Cardiac muscle cell (in vitro differentiated cells and primary cell): ENCODE measurements around the gene CLCN1. TPM values are rescaled to one million over a fixed set of nuclear protein-coding genes. Genes with fewer than 3 reads are reported as not detected.

ENCODE experiments used
- DNase-seq, 2 donors: peaks; one replicate each; pipeline versions ENCODE4 v3.0.0 to v3.0.0-alpha.2; 2010 to 2017; ENCODE audit warnings: low read depth in 1 of 2, low spot score in 1 of 2
- H3K27ac ChIP-seq: fragments of 200-600 bp; sonication (generic); 2 replicates; pipeline ENCODE4 v1.5.1; 2016
- H3K27me3 ChIP-seq: fragments of 200-600 bp; sonication (generic); 2 replicates; pipeline ENCODE4 v1.6.0; 2016; ENCODE audit warnings: control low read depth
- H3K36me3 ChIP-seq: fragments of 200-600 bp; sonication (generic); 2 replicates; pipeline ENCODE4 v1.5.1; 2016; ENCODE audit warnings: control low read depth
- H3K4me1 ChIP-seq: fragments of 200-600 bp; sonication (generic); 2 replicates; pipeline ENCODE4 v1.8.1; 2017; ENCODE audit warnings: low read depth, mild to moderate bottlenecking, mixed run types
- H3K4me3 ChIP-seq: fragments of 200-600 bp; sonication (generic); 2 replicates; pipeline ENCODE4 v1.5.1; 2016; ENCODE audit warnings: mild to moderate bottlenecking
- H3K9me3 ChIP-seq: fragments of 200-600 bp; sonication (generic); 2 replicates; pipeline ENCODE4 v1.5.1; 2017; ENCODE audit warnings: low read depth, mild to moderate bottlenecking, control low read depth
- polyA plus RNA-seq: library from polyadenylated mRNA; unstranded; fragments of >200 nt; fragmentation: Nextera tagmentation; extraction: Ambion mirVana; gene quantifications from 2 replicates; pipeline ENCODE4 v1.2.1, GENCODE V29; 2016
- total RNA-seq: library from RNA; depleted of rRNA; stranded (reverse); fragments of >200 nt; gene quantifications from 2 replicates; pipeline ENCODE4 v1.2.3, GENCODE V29; 2016
- TF ChIP-seq, protein P1 (sequence below): IDR thresholded peaks from 2 replicates; pipeline ENCODE4 v1.5.1; 2012; ENCODE audit warnings: low read depth, mild to moderate bottlenecking, low read length

Gene CLCN1
- total and polyA plus RNA-seq, 2 experiments from 2014 or later = not detected

DNA sequence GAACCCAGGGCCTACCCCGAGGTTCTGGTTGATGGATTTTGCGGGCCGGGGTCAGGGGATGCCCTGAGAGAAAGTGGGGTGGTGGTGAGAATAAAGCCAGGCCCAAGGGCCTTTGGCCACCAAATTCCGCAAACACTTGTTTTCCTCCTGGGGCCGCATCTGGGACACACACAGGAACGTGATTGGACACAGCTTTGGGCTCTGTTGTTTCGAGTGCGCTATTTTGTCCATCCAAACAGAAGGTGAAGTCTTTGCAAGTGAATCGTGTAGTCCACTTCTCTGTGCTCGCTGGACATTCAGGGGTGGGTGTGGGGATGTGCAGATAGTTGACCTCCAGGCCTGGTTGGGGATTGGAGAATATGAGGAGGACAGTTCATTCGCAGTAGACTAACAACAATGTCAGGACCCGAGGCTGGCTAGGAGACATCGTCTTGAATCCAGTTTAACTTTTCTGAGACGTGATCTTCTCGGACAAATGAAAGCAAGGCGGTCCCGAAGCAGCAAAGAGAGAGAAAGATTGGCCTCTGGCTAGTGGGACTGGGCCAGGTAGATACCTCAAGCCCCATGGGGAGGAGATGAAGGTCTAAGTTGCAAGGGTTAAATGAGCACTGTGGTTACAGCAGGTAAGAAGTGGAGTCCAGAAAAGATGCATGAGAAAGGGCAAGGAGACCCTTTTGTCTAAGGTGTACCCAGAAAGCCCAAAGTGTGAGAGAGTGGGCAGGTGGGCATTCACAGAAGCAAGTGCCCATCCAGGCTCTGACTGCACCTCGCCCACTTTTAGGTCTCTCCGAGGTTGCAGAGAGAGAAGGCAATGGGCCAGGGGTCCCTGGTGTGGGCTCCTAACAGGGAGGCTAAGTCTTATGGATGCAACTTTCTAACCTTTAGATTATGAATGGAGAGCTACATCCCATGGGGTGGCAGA is 47.4 kb downstream of the CLCN1 start:
- no peaks in the 10 kb centered on the region for H3K9me3 ChIP-seq
- H3K27me3 ChIP-seq = peaks cover 78% of the 10 kb centered on the region
- TF ChIP-seq, protein P1, sequence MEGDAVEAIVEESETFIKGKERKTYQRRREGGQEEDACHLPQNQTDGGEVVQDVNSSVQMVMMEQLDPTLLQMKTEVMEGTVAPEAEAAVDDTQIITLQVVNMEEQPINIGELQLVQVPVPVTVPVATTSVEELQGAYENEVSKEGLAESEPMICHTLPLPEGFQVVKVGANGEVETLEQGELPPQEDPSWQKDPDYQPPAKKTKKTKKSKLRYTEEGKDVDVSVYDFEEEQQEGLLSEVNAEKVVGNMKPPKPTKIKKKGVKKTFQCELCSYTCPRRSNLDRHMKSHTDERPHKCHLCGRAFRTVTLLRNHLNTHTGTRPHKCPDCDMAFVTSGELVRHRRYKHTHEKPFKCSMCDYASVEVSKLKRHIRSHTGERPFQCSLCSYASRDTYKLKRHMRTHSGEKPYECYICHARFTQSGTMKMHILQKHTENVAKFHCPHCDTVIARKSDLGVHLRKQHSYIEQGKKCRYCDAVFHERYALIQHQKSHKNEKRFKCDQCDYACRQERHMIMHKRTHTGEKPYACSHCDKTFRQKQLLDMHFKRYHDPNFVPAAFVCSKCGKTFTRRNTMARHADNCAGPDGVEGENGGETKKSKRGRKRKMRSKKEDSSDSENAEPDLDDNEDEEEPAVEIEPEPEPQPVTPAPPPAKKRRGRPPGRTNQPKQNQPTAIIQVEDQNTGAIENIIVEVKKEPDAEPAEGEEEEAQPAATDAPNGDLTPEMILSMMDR = no peak
- DNase-seq = no peak
- peak overlapping the region; percentile 54 for H3K4me3 ChIP-seq
- H3K4me1 ChIP-seq = peaks cover 3% of the 10 kb centered on the region
- H3K36me3 ChIP-seq = no peaks in the 10 kb centered on the region
- H3K27ac ChIP-seq = no peak overlapping the region

DNA sequence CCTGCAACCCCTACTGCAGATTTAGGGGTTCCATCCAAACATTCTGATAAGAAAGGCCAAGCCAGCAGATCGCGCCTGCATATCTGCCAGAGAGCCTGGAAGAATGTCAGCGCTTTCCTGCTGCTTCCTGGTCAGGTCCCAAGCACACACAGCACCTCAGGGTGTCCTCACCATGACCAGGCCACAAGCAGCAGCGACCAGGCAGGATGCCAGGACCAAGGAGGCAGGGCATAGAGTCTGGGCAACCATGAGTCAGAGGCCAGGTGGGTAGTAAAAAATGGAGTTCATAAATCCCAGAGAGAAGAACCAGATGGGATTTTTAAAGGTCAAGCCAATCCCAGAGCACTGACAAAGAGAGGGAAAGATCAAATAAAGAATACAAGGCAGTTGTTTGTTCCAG is 52.1 kb downstream of the CLCN1 start:
- Histone ChIP-seq H3K27ac (no peak overlapping the region), H3K9me3 (no peaks in the 10 kb centered on the region), H3K4me1 (no peaks in the 10 kb centered on the region), H3K4me3 (no peak overlapping the region), H3K27me3 (peaks cover 40% of the 10 kb centered on the region), H3K36me3 (no peaks in the 10 kb centered on the region)
- TF ChIP-seq, protein P1 = no peak
- DNase-seq = no peak

DNA sequence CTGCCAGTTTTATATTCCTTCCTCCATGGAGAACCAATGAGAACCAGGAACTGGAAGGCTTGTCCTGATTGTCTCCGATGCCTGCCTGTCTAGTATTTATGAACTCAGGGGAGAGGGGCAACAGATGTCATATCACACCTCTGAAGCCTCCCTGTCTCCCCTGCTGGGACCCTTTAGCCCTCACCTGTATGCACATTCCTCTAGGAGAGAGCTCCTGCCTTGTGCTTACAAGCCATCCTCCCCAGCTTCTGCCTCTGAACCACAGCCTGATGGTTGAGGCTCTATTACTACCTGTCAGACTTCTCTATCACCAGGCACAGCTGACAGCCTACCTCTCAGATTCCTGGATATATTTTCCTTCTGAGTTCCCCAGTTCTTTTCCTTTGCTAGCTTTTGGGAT is 52.5 kb downstream of the CLCN1 start:
- Histone ChIP-seq H3K9me3 (no peaks in the 10 kb centered on the region), H3K4me3 (no peak overlapping the region), H3K4me1 (no peaks in the 10 kb centered on the region), H3K27me3 (peaks cover 36% of the 10 kb centered on the region), H3K36me3 (no peaks in the 10 kb centered on the region), H3K27ac (no peak overlapping the region)
- DNase-seq = no peak
- TF ChIP-seq, protein P1 = no peak

DNA sequence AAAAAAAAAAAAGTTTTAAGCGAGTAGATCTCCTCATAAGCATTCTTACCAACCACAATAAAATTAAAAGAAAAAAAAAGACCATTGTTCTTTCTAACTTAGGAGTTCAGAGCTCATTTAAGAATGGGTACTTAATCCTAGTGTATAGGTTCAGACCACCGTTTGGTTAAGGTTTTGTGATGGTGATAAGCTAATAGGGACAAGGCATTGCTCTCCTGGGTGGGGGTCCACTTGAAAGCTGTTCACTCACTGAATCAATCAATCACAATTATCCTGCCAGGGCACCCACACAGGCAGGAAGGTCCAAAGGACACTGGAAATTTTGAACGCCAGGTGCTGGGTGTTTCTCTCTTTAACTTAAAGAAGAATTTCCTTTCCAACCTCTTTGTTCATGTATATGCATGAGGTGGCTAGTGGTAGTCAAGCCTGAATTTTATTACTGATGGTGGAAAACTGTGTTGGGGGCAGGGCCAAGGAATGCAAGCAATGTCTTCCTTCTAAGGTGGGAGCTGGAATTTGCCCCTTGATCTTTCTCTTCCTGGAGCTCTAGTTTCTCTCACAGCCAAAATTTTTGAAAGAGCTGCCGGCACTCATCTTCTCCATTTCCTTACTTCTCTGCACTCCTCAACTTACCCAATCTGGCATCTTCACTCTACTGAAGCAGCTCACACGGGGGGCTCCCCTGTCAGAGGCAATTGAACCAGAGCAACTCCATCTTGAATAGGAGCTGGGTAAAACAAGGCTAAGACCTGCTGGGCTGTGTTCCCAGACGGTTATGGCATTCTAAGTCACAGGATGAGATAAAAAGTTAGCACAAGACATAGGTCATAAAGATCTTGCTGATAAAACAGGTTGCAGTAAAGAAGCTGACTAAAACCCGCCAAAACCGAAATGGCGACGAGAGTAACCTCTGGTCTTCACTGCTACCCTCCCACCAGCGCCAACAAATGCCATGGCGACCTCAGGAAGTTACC is 54.1 kb downstream of the CLCN1 start:
- DNase-seq = no peak
- Histone ChIP-seq H3K27ac (no peak overlapping the region), H3K4me1 (no peaks in the 10 kb centered on the region), H3K36me3 (no peaks in the 10 kb centered on the region), H3K9me3 (no peaks in the 10 kb centered on the region), H3K27me3 (peaks cover 20% of the 10 kb centered on the region), H3K4me3 (no peak overlapping the region)
- TF ChIP-seq, protein P1 = no peak

- Histone ChIP-seq H3K27me3 (peaks cover 1% of the 10 kb centered on the region), H3K27ac (no peak overlapping the region), H3K9me3 (no peaks in the 10 kb centered on the region), H3K4me1 (no peaks in the 10 kb centered on the region), H3K4me3 (no peak overlapping the region), H3K36me3 (no peaks in the 10 kb centered on the region)
- TF ChIP-seq, protein P1 = no peak
- DNase-seq = peak in 1 of 2 donors; percentile 32
These were observed 56.2 kb downstream of the CLCN1 start for GRCh38 chr7:143372070-143372469.
